Eye (tissue), 1 donor: Measurements from ENCODE around the gene AMPD3.
"Not testable (repeated sequence)": the region's sequence is repeated elsewhere in the genome, so short reads cannot be mapped to it uniquely, and the experiment has no call there.

Source experiments
- DNase-seq: peaks from one replicate; pipeline ENCODE4 v3.0.0-alpha.2; 2015

Gene AMPD3

GRCh38 chr11:10454878-10455631, at the start of gene AMPD3:
Gene AMPD3, plus strand, starts transcription at chr11:10455264. Its CDS starts 6,256 bp downstream, at chr11:10461520.
- peak; percentile 65 for DNase-seq

GRCh38 chr11:10405865-10406592, 49.0 kb upstream of the AMPD3 start:
- DNase-seq, result peak; percentile 92

- no peak for DNase-seq
These were observed 48.0 kb upstream of the AMPD3 start for GRCh38 chr11:10407055-10407454.

GRCh38 chr11:10407749-10408685, 47.0 kb upstream of the AMPD3 start:
- no peak for DNase-seq

GRCh38 chr11:10409207-10409661, 45.8 kb upstream of the AMPD3 start:
- DNase-seq, result no peak

- no peak for DNase-seq
These were observed 44.8 kb upstream of the AMPD3 start for GRCh38 chr11:10410106-10410843.

- no peak for DNase-seq
These were observed 44.2 kb upstream of the AMPD3 start for GRCh38 chr11:10410844-10411200.

- DNase-seq, result no peak
These were observed 42.8 kb upstream of the AMPD3 start for GRCh38 chr11:10412266-10412665.

- no peak for DNase-seq
These were observed 41.8 kb upstream of the AMPD3 start for GRCh38 chr11:10413268-10413667.

GRCh38 chr11:10414181-10414580, 40.9 kb upstream of the AMPD3 start:
- no peak for DNase-seq

GRCh38 chr11:10414659-10415058, 40.4 kb upstream of the AMPD3 start:
- no peak for DNase-seq

- no peak for DNase-seq
These were observed 39.2 kb upstream of the AMPD3 start for GRCh38 chr11:10415817-10416392.

GRCh38 chr11:10418259-10418949, 36.7 kb upstream of the AMPD3 start:
- no peak for DNase-seq

- no peak for DNase-seq
These were observed 36.1 kb upstream of the AMPD3 start for GRCh38 chr11:10418950-10419310.

GRCh38 chr11:10426475-10426874, 28.6 kb upstream of the AMPD3 start:
- no peak for DNase-seq

- no peak for DNase-seq
These were observed 26.6 kb upstream of the AMPD3 start for GRCh38 chr11:10428453-10428852.

GRCh38 chr11:10429526-10429925, 25.5 kb upstream of the AMPD3 start:
- no peak for DNase-seq

GRCh38 chr11:10432493-10432892, 22.6 kb upstream of the AMPD3 start:
- no peak for DNase-seq

GRCh38 chr11:10432971-10433370, 22.1 kb upstream of the AMPD3 start:
- no peak for DNase-seq

- DNase-seq, result no peak
These were observed 18.8 kb upstream of the AMPD3 start for GRCh38 chr11:10436224-10436623.

- not testable (repeated sequence) for DNase-seq
These were observed 18.4 kb upstream of the AMPD3 start for GRCh38 chr11:10436683-10437082.

GRCh38 chr11:10438458-10438857, 16.6 kb upstream of the AMPD3 start:
- no peak for DNase-seq
